Keratinocyte (primary cell): ENCODE data around the gene CALR3. TPM values are rescaled to one million over a fixed set of nuclear protein-coding genes. Genes with fewer than 3 reads are reported as not detected.
"Not testable (repeated sequence)": the region's sequence is repeated elsewhere in the genome, so short reads cannot be mapped to it uniquely, and the experiment has no call there.

ENCODE experiments used
- DNase-seq: peaks from one replicate; pipeline ENCODE4 v3.0.0-alpha.2; 2011; ENCODE audit warnings: low read depth, missing footprints, low spot score
- FAIRE-seq: peaks from 2 replicates; lab custom pipeline; 2011; peaks lifted over from hg19 to GRCh38; lab: Jason Lieb, UNC
- H2AFZ ChIP-seq: 2 replicates; pipeline ENCODE4 v1.6.0; 2012; ENCODE audit warnings: low read length, control low read depth, inconsistent platforms; ENCODE audit not compliant: control insufficient read depth
- H3K27ac ChIP-seq: 2 replicates; pipeline ENCODE4 v1.5.1; 2011; ENCODE audit warnings: low read length; ENCODE audit not compliant: control insufficient read depth, insufficient read depth
- H3K27me3 ChIP-seq: 3 replicates; pipeline ENCODE4 v1.6.0; 2011; ENCODE audit warnings: low read length; ENCODE audit not compliant: control insufficient read depth, insufficient read depth; ENCODE audit errors: extremely low read depth
- H3K36me3 ChIP-seq, 2 experiments: 2 replicates in 1 of 2; 3 replicates in 1 of 2; pipeline ENCODE4 v1.5.1; 2011; ENCODE audit warnings: low read length in 2 of 2, mild to moderate bottlenecking in 1 of 2; ENCODE audit not compliant: control insufficient read depth in 2 of 2, insufficient read depth in 2 of 2; ENCODE audit errors: extremely low read depth in 1 of 2
- H3K4me1 ChIP-seq: 3 replicates; pipeline ENCODE4 v1.5.1; 2011; ENCODE audit warnings: low read length; ENCODE audit not compliant: control insufficient read depth, insufficient read depth; ENCODE audit errors: extremely low read depth
- H3K4me2 ChIP-seq: 3 replicates; pipeline ENCODE4 v1.6.0; 2011; ENCODE audit warnings: low read depth, low read length; ENCODE audit not compliant: control insufficient read depth, insufficient read depth; ENCODE audit errors: extremely low read depth
- H3K4me3 ChIP-seq, 3 experiments: fragments of 200-600 bp in 1 of 3; sonication (generic) in 1 of 3; 2 replicates in 2 of 3; 3 replicates in 1 of 3; pipeline ENCODE4 v1.5.1; 2011 to 2016; ENCODE audit warnings: low read length in 3 of 3, mild to moderate bottlenecking in 3 of 3, control low read depth in 2 of 3, inconsistent platforms in 1 of 3, low read depth in 1 of 3, mixed read lengths in 1 of 3, mixed run types in 1 of 3, moderate library complexity in 1 of 3; ENCODE audit not compliant: control insufficient read depth in 2 of 3, insufficient read depth in 2 of 3; ENCODE audit errors: extremely low read depth in 1 of 3
- H3K79me2 ChIP-seq: 2 replicates; pipeline ENCODE4 v1.6.0; 2012; ENCODE audit warnings: low read length; ENCODE audit not compliant: control insufficient read depth, insufficient read depth
- H3K9ac ChIP-seq: 3 replicates; pipeline ENCODE4 v1.6.0; 2011; ENCODE audit warnings: low read length; ENCODE audit not compliant: control insufficient read depth, insufficient read depth; ENCODE audit errors: extremely low read depth
- H3K9me1 ChIP-seq: 3 replicates; pipeline ENCODE4 v1.6.0; 2011; ENCODE audit warnings: low read length; ENCODE audit not compliant: control insufficient read depth, insufficient read depth; ENCODE audit errors: extremely low read depth
- H3K9me3 ChIP-seq: 2 replicates; pipeline ENCODE4 v1.5.1; 2012; ENCODE audit warnings: low read depth, low read length; ENCODE audit not compliant: control insufficient read depth
- H4K20me1 ChIP-seq: 3 replicates; pipeline ENCODE4 v1.6.0; 2011; ENCODE audit warnings: low read length; ENCODE audit not compliant: control insufficient read depth, insufficient read depth; ENCODE audit errors: extremely low read depth
- EZH2 ChIP-seq: IDR thresholded peaks from one replicate; pipeline ENCODE4 v1.6.1; 2012; ENCODE audit warnings: inconsistent platforms, mild to moderate bottlenecking, low read length, moderate library complexity
- dilution Hi-C: fragments of 300-500 bp; cut with MboI; formaldehyde crosslinking; loops from one replicate; pipeline ENCODE4 v1.7.0; 2020; ENCODE audit warnings: low sequenced_read_pairs; ENCODE audit not compliant: extremely low pct_ligation_motif_present
- polyA plus RNA-seq, 5 experiments: library from polyadenylated mRNA; depleted of rRNA in 3 of 5; stranded (reverse) in 3 of 5; stranded (forward) in 1 of 5; unstranded in 1 of 5; fragments of >200 nt; gene quantifications; 1 replicate in 1 of 5; 2 replicates in 3 of 5; 3 replicates in 1 of 5; pipeline versions ENCODE4 v1.2.1 to v1.2.3, GENCODE V29; 2011 to 2012; ENCODE audit warnings: missing spikeins in 2 of 5, low read depth in 1 of 5, low replicate concordance in 1 of 5
- TF ChIP-seq, protein P1 (sequence below), 3 experiments: IDR thresholded peaks in 1 of 3; conservative IDR thresholded peaks in 1 of 3; optimal IDR thresholded peaks in 1 of 3; 2 replicates in 2 of 3; 3 replicates in 1 of 3; pipeline versions ENCODE3 to v1.5.1; 2011; ENCODE audit warnings: low read length in 3 of 3, mild to moderate bottlenecking in 3 of 3, moderate library complexity in 2 of 3, control low read depth in 1 of 3, inconsistent platforms in 1 of 3; ENCODE audit not compliant: insufficient read depth in 2 of 3; ENCODE audit errors: extremely low read depth in 1 of 3

Gene CALR3
- polyA plus RNA-seq, 1 donor (not counting 4 experiments of a cell fraction or from before 2014, with no cell fraction given), result not detected

DNA sequence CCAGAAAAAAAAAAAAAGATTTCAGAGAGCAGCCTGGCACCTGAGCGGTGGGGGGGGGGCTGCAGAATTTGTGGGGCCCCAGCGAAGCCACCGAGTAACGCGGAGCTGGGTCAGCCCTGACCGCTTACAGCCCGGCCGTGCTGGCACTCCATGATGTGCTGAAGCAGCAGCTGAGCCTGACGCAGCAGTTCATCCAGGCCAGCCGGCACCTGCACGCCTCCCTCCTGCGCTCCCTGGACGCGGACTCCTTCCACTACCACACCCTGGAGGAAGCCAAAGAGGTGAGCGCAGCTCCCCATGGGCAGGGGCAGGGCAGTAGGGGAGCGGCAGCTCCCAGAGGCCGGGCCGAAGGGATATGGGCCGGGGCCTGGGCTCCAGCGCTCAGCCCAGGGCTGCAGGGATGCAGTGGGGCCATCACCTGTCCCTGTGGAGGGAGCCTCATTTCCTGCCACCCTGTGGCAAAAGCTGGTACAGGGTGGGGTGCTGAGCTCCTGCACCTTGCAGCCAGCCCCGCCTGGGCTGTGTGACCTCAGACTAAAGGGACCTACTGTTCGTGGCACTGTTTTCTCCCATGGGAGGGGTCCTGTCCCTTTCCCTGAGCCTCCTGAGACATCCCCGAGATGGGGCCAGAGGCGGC, 18.5 kb upstream of the CALR3 start:
- FAIRE-seq, result no peak
- no peak for DNase-seq
- Histone ChIP-seq H3K4me2 (no peak overlapping the region), H3K4me3 (no peak overlapping the region), H3K9ac (no peak overlapping the region), H2AFZ (no peak overlapping the region), H3K27ac (no peak overlapping the region), H3K36me3 (peaks cover 27 to 29% of the 10 kb centered on the region in 2 experiments), H3K9me1 (no peaks in the 10 kb centered on the region), H3K79me2 (no peaks in the 10 kb centered on the region), H3K27me3 (no peaks in the 10 kb centered on the region), H4K20me1 (no peaks in the 10 kb centered on the region), H3K9me3 (no peaks in the 10 kb centered on the region), H3K4me1 (no peaks in the 10 kb centered on the region)
- TF ChIP-seq, protein P1, sequence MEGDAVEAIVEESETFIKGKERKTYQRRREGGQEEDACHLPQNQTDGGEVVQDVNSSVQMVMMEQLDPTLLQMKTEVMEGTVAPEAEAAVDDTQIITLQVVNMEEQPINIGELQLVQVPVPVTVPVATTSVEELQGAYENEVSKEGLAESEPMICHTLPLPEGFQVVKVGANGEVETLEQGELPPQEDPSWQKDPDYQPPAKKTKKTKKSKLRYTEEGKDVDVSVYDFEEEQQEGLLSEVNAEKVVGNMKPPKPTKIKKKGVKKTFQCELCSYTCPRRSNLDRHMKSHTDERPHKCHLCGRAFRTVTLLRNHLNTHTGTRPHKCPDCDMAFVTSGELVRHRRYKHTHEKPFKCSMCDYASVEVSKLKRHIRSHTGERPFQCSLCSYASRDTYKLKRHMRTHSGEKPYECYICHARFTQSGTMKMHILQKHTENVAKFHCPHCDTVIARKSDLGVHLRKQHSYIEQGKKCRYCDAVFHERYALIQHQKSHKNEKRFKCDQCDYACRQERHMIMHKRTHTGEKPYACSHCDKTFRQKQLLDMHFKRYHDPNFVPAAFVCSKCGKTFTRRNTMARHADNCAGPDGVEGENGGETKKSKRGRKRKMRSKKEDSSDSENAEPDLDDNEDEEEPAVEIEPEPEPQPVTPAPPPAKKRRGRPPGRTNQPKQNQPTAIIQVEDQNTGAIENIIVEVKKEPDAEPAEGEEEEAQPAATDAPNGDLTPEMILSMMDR (optimal IDR thresholded peaks at IDR 0.05 in 1 of 3, IDR thresholded peaks at IDR 0.05 in 1 of 3, conservative IDR thresholded peaks at IDR 0.05 in 1 of 3; ENCODE audit: extremely low read depth in 1 of 3, insufficient read depth in 2 of 3, low read length in 3 of 3), result no peak
- no peak for TF ChIP-seq EZH2
- dilution Hi-C loops, result no loop called here

DNA sequence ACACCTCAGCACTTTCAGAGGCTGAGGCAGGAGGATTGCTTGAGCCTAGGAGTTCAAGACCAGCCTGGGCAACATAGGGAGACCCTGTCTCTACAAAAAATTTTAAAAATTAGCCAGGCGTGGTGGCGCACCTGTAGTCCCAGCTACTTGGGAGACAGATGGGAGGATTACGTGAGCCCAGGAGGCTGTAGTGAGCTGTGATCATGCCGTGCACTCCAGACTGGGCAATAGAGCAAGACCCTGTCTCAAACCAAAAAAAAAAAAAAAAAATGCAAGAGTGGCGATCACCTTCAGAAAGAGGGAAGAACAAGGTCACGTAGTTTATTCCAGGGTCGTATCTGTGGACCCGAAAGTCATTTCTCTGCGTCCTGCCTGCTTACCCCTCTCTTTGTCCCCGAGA, 16.6 kb upstream of the CALR3 start:
- H2AFZ ChIP-seq, H3K9me3 ChIP-seq, H3K27me3 ChIP-seq, H3K9me1 ChIP-seq, H3K4me3 ChIP-seq, H3K9ac ChIP-seq, H3K4me2 ChIP-seq, DNase-seq, H4K20me1 ChIP-seq, H3K79me2 ChIP-seq, H3K27ac ChIP-seq, H3K4me1 ChIP-seq, dilution Hi-C loops, FAIRE-seq: not testable (repeated sequence)
- H3K36me3 ChIP-seq, result peaks cover 14 to 16% of the 10 kb centered on the region in 2 experiments
